ENCODE results near the gene INO80.
"Not testable (repeated sequence)": the region's sequence is repeated elsewhere in the genome, so short reads cannot be mapped to it uniquely, and the experiment has no call there.

Gene INO80

GRCh38 chr15:40960151-40960885, 155.8 kb downstream of the INO80 start:
- DNase-seq, result no peak

GRCh38 chr15:40959331-40960141, 156.5 kb downstream of the INO80 start:
- DNase-seq, result no peak

- DNase-seq, result no peak
These were observed 157.4 kb downstream of the INO80 start for GRCh38 chr15:40958723-40959122.

GRCh38 chr15:40958146-40958545, 157.9 kb downstream of the INO80 start:
- DNase-seq, result no peak

- no peak for DNase-seq
These were observed 158.5 kb downstream of the INO80 start for GRCh38 chr15:40957581-40958051.

GRCh38 chr15:40957041-40957555, 159.0 kb downstream of the INO80 start:
- no peak for DNase-seq

- no peak for DNase-seq
These were observed 159.5 kb downstream of the INO80 start for GRCh38 chr15:40956541-40956982.

- no peak for DNase-seq
These were observed 160.0 kb downstream of the INO80 start for GRCh38 chr15:40955930-40956540.

- DNase-seq, result no peak
These were observed 160.8 kb downstream of the INO80 start for GRCh38 chr15:40955141-40955903.

- not testable (repeated sequence) for DNase-seq
These were observed 161.8 kb downstream of the INO80 start for GRCh38 chr15:40954158-40954848.

GRCh38 chr15:40953713-40954074, 162.4 kb downstream of the INO80 start:
- DNase-seq, result no peak

GRCh38 chr15:40952901-40953712, 163.0 kb downstream of the INO80 start, which contains the start of gene CHAC1:
TSS of gene CHAC1 (plus strand) at chr15:40953471. CDS start at chr15:40953584, 113 bp downstream.
- peak; percentile 97 for DNase-seq

GRCh38 chr15:40952301-40952900, 163.7 kb downstream of the INO80 start:
- DNase-seq, result no peak

GRCh38 chr15:40951764-40952163, 164.3 kb downstream of the INO80 start:
- DNase-seq, result no peak

- DNase-seq, result no peak
These were observed 166.3 kb downstream of the INO80 start for GRCh38 chr15:40949756-40950207.

- DNase-seq, result no peak
These were observed 167.2 kb downstream of the INO80 start for GRCh38 chr15:40948706-40949473.

- DNase-seq, result no peak
These were observed 171.4 kb downstream of the INO80 start for GRCh38 chr15:40944510-40945296.

- no peak for DNase-seq
These were observed 172.2 kb downstream of the INO80 start for GRCh38 chr15:40943764-40944365.
